K562 (cell line): ENCODE data around the gene OBSCN. TPM values are rescaled to one million over a fixed set of nuclear protein-coding genes. Genes with fewer than 3 reads are reported as not detected.

ENCODE experiments used
- ARID4B ChIP-seq: sonication (generic); formaldehyde crosslinking; IDR thresholded peaks from 2 replicates; pipeline ENCODE4 v1.8.0; 2022; ENCODE audit warnings: mild to moderate bottlenecking, missing genetic modification reagents
- ATF7 ChIP-seq: fragments of 450-650 bp; IDR thresholded peaks from 2 replicates; pipeline ENCODE4 v1.7.1; 2014; ENCODE audit warnings: mild to moderate bottlenecking, moderate library complexity
- BDP1 ChIP-seq: IDR thresholded peaks from 3 replicates; pipeline ENCODE4 v1.6.1; 2011; ENCODE audit not compliant: insufficient read length, insufficient read depth
- GTF2A2 ChIP-seq: IDR thresholded peaks from 2 replicates; pipeline ENCODE4 v1.6.1; 2016; ENCODE audit warnings: mild to moderate bottlenecking, missing genetic modification characterization, missing compliant biosample characterization
- HBP1 ChIP-seq: fragments of 450-650 bp; formaldehyde crosslinking; IDR thresholded peaks from 2 replicates; pipeline ENCODE4 v1.4.0; 2022; ENCODE audit warnings: missing genetic modification characterization
- ILF3 ChIP-seq: fragments of 450-650 bp; IDR thresholded peaks from 2 replicates; pipeline ENCODE4 v1.6.1; 2018; ENCODE audit warnings: antibody characterized with exemption, mild to moderate bottlenecking, moderate library complexity, borderline replicate concordance
- MCM7 ChIP-seq, 2 experiments: fragments of 450-650 bp; IDR thresholded peaks; 2 replicates each; pipeline ENCODE4 v1.6.1; 2016 to 2018
- NCOA6 ChIP-seq: fragments of 450-650 bp; IDR thresholded peaks from 2 replicates; pipeline ENCODE4 v1.6.1; 2017; ENCODE audit warnings: mild to moderate bottlenecking
- PRDM10 ChIP-seq: fragments of 450-650 bp; IDR thresholded peaks from 2 replicates; pipeline ENCODE4 v1.6.1; 2018; ENCODE audit not compliant: partially characterized antibody
- PRMT5 ChIP-seq: sonication (generic); formaldehyde crosslinking; IDR thresholded peaks from 2 replicates; pipeline ENCODE4 v1.5.0; 2020; ENCODE audit warnings: missing genetic modification reagents
- PRPF4 ChIP-seq: fragments of 200-400 bp; formaldehyde crosslinking; IDR thresholded peaks from one replicate; pipeline ENCODE4 v1.6.1; 2017; ENCODE audit warnings: low read length, low read depth, mild to moderate bottlenecking; ENCODE audit not compliant: insufficient read depth, poor library complexity, severe bottlenecking
- PTBP1 ChIP-seq: fragments of 200-400 bp; formaldehyde crosslinking; IDR thresholded peaks from 2 replicates; pipeline ENCODE4 v1.6.1; 2017; ENCODE audit warnings: low read depth, low read length
- RBM14 ChIP-seq: fragments of 200-400 bp; formaldehyde crosslinking; IDR thresholded peaks from 2 replicates; pipeline ENCODE4 v1.6.1; 2018; ENCODE audit warnings: low read depth, mild to moderate bottlenecking, low read length, moderate library complexity, borderline replicate concordance; ENCODE audit not compliant: insufficient read depth
- RCOR1 ChIP-seq, 2 experiments: IDR thresholded peaks; 2 replicates each; pipeline ENCODE4 v1.6.1; 2012; ENCODE audit warnings: low read depth in 2 of 2, low read length in 2 of 2, borderline replicate concordance in 1 of 2, improper control_type of control experiment in 1 of 2
- SNRNP70 ChIP-seq: fragments of 200-400 bp; formaldehyde crosslinking; optimal IDR thresholded peaks from 2 replicates; pipeline ENCODE3; 2017; ENCODE audit warnings: low read depth, low read length
- TOE1 ChIP-seq, 2 experiments: fragments of 450-650 bp in 1 of 2; sonication (generic) in 1 of 2; formaldehyde crosslinking in 1 of 2; IDR thresholded peaks; 2 replicates each; pipeline versions ENCODE4 v1.7.1 to v1.8.0; 2016 to 2022; ENCODE audit warnings: borderline replicate concordance in 2 of 2, mild to moderate bottlenecking in 2 of 2, antibody characterized with exemption in 1 of 2, inconsistent platforms in 1 of 2, low read depth in 1 of 2, missing genetic modification reagents in 1 of 2, moderate library complexity in 1 of 2
- ZNF436 ChIP-seq: fragments of 250-450, 450-650 bp; sonication (Bioruptor Pico); formaldehyde crosslinking; IDR thresholded peaks from 2 replicates; pipeline ENCODE4 v1.7.0; 2020; ENCODE audit warnings: mild to moderate bottlenecking
- ZNF75A ChIP-seq: fragments of 450-650 bp; formaldehyde crosslinking; IDR thresholded peaks from 2 replicates; pipeline ENCODE4 v1.4.0; 2020; ENCODE audit warnings: mild to moderate bottlenecking
- polyA plus RNA-seq, 8 experiments: library from polyadenylated mRNA; depleted of rRNA in 4 of 8; stranded (reverse) in 5 of 8; unstranded in 3 of 8; fragments of >200 nt; fragmentation: Nextera tagmentation in 2 of 8; fragmentation: Illumina TruSeq in 1 of 8; extraction: Ambion mirVana in 2 of 8; extraction: Trizol in 1 of 8; gene quantifications; 2 replicates each; pipeline versions ENCODE4 v1.2.1 to v1.2.3, GENCODE V29; 2011 to 2014; ENCODE audit warnings: inconsistent platforms in 1 of 8, missing spikeins in 1 of 8
- total RNA-seq, 7 experiments: library from RNA; depleted of rRNA in 6 of 7; stranded (reverse); fragments of >200 nt in 6 of 7; fragmentation: Illumina TruSeq in 2 of 7; extraction: Trizol in 2 of 7; gene quantifications; 2 replicates each; pipeline versions ENCODE4 v1.2.1 to v1.2.3, GENCODE V29; 2011 to 2021; ENCODE audit warnings: low replicate concordance in 1 of 7

OBSCN gene
- total and polyA plus RNA-seq, 9 of the 15 experiments (the other 6 are each of a cell fraction or from before 2014, with no cell fraction given): 0.18 to 19.7 (median 3.6) TPM

- TF ChIP-seq TOE1 (IDR thresholded peaks at IDR 0.05; ENCODE audit: borderline replicate concordance) (no peak), TOE1 (CRISPR knock-in tag; IDR thresholded peaks at IDR 0.05; ENCODE audit: borderline replicate concordance, low read depth) (no peak), BDP1 (no peak), RCOR1 (IDR thresholded peaks at IDR 0.05; ENCODE audit: borderline replicate concordance in 1 of 2, low read depth in 2 of 2, low read length in 2 of 2) (peak; percentile 100), HBP1 (CRISPR knock-in tag) (0 out of 2 replicates have a peak, but pooled peaks have one; percentile 49), PRPF4 (no peak), NCOA6 (no peak), ZNF75A (CRISPR knock-in tag) (no peak), PRDM10 (peak; percentile 46), ATF7 (peak; percentile 68), RBM14 (no peak), MCM7 (IDR thresholded peaks at IDR 0.05) (no peak), SNRNP70 (no peak), PTBP1 (no peak), ARID4B (CRISPR knock-in tag) (peak; percentile 62; the same call in 1 of the 2 replicates), PRMT5 (CRISPR knock-in tag) (no peak), ZNF436 (CRISPR knock-in tag) (no peak), ILF3 (no peak), GTF2A2 (no peak)
Measured at GRCh38 chr1:228164561-228165371, 43.1 kb upstream of the OBSCN start (continued).
